GM23248 (cell line): ENCODE measurements around the gene SPTLC2.

Source experiments
- EZH2 ChIP-seq: fragments of 200-600 bp; sonication (generic); IDR thresholded peaks from 2 replicates; pipeline ENCODE4 v1.6.1; 2018; ENCODE audit warnings: antibody characterized with exemption, mild to moderate bottlenecking; ENCODE audit not compliant: insufficient read depth, poor library complexity, severe bottlenecking
- EZH2phosphoT487 ChIP-seq: fragments of 200-600 bp; sonication (generic); IDR thresholded peaks from 2 replicates; pipeline ENCODE4 v1.6.1; 2018; ENCODE audit warnings: antibody characterized with exemption, moderate library complexity, mild to moderate bottlenecking, low read depth; ENCODE audit not compliant: insufficient read depth

- TF ChIP-seq EZH2phosphoT487 (no peak), EZH2 (no peak)
Observed at GRCh38 chr14:77549451-77549850, 67.0 kb downstream of the SPTLC2 start.
